NB4 (cell line): ENCODE results near the gene ADD1.

Source experiments
- DNase-seq: peaks from one replicate; pipeline ENCODE4 v3.0.0; 2010; ENCODE audit warnings: low read depth
- H3K4me3 ChIP-seq: one replicate; pipeline ENCODE4 v1.5.1; 2011; ENCODE audit warnings: mild to moderate bottlenecking, low read depth, low read length, moderate library complexity
- MYC ChIP-seq: IDR thresholded peaks from 2 replicates; pipeline ENCODE4 v1.6.1; 2011; ENCODE audit warnings: low read depth, low read length
- POLR2A ChIP-seq: IDR thresholded peaks from 2 replicates; pipeline ENCODE4 v1.6.1; 2011; ENCODE audit warnings: mild to moderate bottlenecking; ENCODE audit not compliant: insufficient read length; ENCODE audit errors: extremely low read depth
- TF ChIP-seq, protein P1 (sequence below): IDR thresholded peaks from one replicate; pipeline ENCODE4 v1.5.1; 2012; ENCODE audit warnings: low read depth, low read length
- TF ChIP-seq, protein P2 (sequence below): IDR thresholded peaks from 2 replicates; pipeline ENCODE4 v1.6.1; 2011; ENCODE audit warnings: low read depth, low read length

The ADD1 gene

DNA sequence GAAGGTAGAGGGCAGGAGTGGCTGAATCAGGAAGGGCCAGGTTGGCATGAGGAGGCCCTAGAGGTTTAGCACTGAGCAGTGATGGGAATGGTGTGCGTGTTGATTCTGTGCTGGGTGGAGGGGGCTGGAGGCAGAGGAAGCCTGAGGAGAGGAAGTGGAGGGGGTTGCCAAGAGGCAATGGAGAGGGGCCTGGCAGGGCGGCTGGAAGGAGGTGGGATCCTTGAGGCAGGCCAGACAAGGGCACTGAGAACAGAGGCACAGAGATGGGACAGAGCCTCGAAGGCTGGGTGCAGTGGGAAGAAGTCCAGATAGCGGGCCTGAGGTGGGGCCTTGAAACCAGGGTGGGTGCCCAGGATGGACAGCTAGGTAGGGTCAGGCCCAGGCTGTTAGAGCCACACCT is 26.5 kb upstream of the ADD1 start:
- TF ChIP-seq, protein P1, sequence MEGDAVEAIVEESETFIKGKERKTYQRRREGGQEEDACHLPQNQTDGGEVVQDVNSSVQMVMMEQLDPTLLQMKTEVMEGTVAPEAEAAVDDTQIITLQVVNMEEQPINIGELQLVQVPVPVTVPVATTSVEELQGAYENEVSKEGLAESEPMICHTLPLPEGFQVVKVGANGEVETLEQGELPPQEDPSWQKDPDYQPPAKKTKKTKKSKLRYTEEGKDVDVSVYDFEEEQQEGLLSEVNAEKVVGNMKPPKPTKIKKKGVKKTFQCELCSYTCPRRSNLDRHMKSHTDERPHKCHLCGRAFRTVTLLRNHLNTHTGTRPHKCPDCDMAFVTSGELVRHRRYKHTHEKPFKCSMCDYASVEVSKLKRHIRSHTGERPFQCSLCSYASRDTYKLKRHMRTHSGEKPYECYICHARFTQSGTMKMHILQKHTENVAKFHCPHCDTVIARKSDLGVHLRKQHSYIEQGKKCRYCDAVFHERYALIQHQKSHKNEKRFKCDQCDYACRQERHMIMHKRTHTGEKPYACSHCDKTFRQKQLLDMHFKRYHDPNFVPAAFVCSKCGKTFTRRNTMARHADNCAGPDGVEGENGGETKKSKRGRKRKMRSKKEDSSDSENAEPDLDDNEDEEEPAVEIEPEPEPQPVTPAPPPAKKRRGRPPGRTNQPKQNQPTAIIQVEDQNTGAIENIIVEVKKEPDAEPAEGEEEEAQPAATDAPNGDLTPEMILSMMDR = no peak
- TF ChIP-seq, protein P2, sequence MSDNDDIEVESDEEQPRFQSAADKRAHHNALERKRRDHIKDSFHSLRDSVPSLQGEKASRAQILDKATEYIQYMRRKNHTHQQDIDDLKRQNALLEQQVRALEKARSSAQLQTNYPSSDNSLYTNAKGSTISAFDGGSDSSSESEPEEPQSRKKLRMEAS = no peak
- no peak for TF ChIP-seq MYC
- no peak for DNase-seq
- H3K4me3 ChIP-seq = no peak overlapping the region

DNA sequence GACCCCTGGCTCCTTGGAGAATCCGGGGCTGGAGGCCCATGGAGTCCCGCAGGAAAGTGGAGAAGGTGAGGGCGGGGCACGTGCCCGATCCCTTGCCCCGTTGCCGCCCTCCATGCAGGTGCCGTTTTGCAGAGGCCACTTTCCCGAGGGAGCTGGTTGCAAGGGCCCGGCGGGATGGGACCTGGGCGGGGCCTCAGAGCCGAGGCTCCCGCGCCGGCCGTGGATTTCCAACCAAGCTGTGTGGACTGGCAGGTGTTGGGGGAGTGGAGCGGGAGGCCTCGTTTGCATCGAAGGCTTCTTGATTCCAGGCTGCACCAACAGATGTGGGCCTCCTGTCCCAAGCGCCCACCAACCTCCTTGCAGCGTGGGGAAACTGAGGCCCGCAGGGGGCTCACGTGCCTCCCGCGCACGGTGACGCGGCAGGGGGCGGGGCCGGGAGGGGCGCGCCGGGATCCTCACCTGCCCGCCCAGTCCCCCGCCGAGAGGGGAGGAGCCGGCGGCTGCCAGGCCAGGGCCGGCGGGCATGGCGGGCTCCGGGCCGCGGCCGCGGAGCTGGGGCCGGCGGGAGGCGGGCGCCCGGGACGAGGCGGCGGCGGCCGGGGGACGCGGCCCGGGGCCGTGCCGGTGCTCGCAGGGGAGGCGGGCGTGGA is 25.8 kb upstream of the ADD1 start:
- TF ChIP-seq, protein P1 = no peak
- no peak for TF ChIP-seq MYC
- DNase-seq = no peak
- H3K4me3 ChIP-seq = no peak overlapping the region

- DNase-seq = no peak
- H3K4me3 ChIP-seq = no peak overlapping the region
- no peak for TF ChIP-seq MYC
- TF ChIP-seq, protein P1 = no peak
- no peak for TF ChIP-seq POLR2A
- TF ChIP-seq, protein P2 = no peak
These were observed 25.2 kb upstream of the ADD1 start for GRCh38 chr4:2818351-2818939.

- H3K4me3 ChIP-seq = no peak overlapping the region
- no peak for DNase-seq
- TF ChIP-seq MYC = no peak
- TF ChIP-seq, protein P2 = no peak
- TF ChIP-seq POLR2A = no peak
- TF ChIP-seq, protein P1 = no peak
These were observed 24.1 kb upstream of the ADD1 start for GRCh38 chr4:2819244-2820215.

DNA sequence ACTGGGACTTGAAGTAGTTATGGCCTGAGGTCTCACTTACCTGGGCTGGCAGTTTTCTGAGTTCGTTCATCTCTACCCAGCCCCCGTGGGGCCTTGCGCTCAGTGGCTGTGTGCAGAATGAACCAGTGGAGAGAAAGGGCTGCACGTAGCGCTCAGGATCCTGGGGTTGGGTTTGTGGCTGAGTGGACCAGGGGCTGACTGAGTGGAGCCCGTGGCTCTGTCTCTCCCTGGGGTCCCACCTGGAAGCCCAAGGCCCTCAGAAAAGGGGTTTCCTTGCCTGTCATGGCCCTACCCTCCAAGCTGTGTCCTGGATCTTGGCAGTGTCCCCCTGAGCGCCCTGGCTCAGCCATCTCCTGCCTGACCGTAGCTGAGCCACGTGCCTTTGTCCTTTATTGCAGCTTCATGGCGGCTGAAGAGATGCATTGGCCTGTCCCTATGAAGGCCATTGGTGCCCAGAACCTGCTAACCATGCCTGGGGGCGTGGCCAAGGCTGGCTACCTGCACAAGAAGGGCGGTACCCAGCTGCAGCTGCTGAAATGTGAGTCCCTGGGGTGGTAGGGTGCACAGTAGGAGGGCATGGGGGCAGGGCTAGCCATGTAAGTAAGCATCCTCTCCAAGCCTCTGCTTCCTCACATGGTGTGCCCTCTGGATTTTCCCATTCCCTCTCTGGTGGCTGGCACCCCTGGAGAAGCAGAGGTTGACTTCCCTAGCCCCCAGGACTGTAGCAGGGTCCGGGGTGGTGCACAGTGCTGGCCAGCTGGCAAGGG is 23.2 kb upstream of the ADD1 start:
- DNase-seq = no peak
- TF ChIP-seq MYC (no peak), POLR2A (no peak)
- TF ChIP-seq, protein P2 = no peak
- TF ChIP-seq, protein P1 = no peak
- H3K4me3 ChIP-seq = no peak overlapping the region
